DND-41 (cell line): ENCODE data around the gene NRF1.

Experiments used
- CTCF ChIP-seq: IDR thresholded peaks from 2 replicates; pipeline ENCODE4 v1.5.1; 2012; ENCODE audit warnings: borderline replicate concordance, low read length, moderate library complexity, mild to moderate bottlenecking; ENCODE audit not compliant: poor library complexity, severe bottlenecking; ENCODE audit errors: extremely low read depth
- EZH2 ChIP-seq: IDR thresholded peaks from 3 replicates; pipeline ENCODE4 v1.6.1; 2012; ENCODE audit warnings: borderline replicate concordance, low read depth, mild to moderate bottlenecking, moderate library complexity, low read length, inconsistent platforms; ENCODE audit not compliant: severe bottlenecking

GRCh38 chr7:129634361-129635034, 23.0 kb downstream of the NRF1 start:
- TF ChIP-seq EZH2 (no peak), CTCF (no peak)
